Activated naive CD8-positive, alpha-beta T cell treated with anti-CD3 and anti-CD28 coated beads, Interleukin-2, amount 50 U/mL, for 16 hours (primary cell): ENCODE data around the gene PLCB4.

Experiments
- DNase-seq: peaks from one replicate; pipeline ENCODE4 v3.0.0-alpha.2; 2020; ENCODE audit warnings: low read depth, low spot score

Gene PLCB4

DNA sequence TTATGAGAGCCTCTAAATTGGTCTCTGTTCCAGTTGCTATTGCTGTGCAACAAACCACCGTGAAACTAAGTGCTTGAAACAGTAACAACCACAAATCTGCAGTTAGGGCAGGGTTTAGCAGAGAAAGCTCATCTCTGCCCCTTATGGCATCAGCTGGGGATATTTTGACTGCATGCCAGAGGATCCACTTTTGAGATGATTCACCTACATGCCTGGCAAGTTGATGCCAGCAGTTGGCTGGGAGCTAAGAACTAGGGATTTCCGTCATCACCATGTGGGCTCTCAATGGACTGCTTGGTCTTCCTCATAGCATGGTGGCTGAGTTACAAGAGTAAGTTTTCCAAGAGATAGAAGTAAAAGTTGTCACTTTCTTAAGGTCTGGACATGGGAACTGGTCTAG, 35.1 kb downstream of the PLCB4 start:
- DNase-seq = no peak

- DNase-seq = no peak
These were observed 39.4 kb downstream of the PLCB4 start for GRCh38 chr20:9108260-9108659.

GRCh38 chr20:9109566-9109965, 40.7 kb downstream of the PLCB4 start:
- DNase-seq = no peak

GRCh38 chr20:9110365-9110764, 41.5 kb downstream of the PLCB4 start:
- no peak for DNase-seq

DNA sequence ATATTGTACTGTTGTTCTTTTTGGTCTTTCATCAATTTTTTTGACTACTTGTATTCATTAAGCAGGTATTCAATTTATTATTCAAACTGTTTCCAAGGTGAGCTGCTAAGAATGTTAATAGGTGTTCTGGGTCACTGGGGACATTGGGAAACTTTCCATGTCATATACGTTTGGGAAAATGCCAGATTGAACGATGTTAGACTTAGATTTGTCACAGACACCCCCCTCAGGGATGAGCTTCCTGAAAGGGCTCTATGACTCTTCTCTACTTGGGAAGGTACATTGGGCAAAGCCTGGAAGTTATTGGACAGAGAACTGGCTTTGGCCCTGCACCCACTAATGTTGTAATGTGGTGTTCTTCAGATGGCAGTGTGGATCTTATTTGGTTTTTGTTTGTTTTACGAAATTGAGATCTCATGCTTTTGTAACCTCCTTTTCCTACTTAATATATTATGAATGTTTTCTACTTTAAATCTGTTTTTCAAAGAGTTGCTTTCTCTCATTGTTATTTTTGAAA, 42.1 kb downstream of the PLCB4 start:
- no peak for DNase-seq

- no peak for DNase-seq
These were observed 43.9 kb downstream of the PLCB4 start for GRCh38 chr20:9112541-9113515.

GRCh38 chr20:9114709-9115108, 45.8 kb downstream of the PLCB4 start:
- DNase-seq = no peak

DNA sequence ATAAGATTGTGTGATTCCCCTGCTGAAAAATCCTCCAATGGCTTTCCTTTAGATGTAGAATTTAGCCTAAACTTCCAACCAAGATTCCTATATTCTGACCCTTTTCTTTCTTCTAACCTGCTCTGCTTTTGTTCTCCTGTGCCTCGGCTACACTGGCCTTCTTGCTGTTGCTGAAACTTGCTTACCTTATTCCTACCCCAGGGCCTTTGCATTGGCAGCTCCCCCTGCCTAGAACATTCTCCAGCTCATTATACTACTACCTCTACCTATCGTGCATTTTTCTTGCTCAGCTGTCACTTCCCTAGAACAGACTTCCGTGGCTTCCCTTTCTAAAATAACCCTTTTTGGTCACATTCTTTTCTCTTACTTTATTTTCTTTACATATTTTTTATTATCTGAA, 48.7 kb downstream of the PLCB4 start:
- DNase-seq = no peak

DNA sequence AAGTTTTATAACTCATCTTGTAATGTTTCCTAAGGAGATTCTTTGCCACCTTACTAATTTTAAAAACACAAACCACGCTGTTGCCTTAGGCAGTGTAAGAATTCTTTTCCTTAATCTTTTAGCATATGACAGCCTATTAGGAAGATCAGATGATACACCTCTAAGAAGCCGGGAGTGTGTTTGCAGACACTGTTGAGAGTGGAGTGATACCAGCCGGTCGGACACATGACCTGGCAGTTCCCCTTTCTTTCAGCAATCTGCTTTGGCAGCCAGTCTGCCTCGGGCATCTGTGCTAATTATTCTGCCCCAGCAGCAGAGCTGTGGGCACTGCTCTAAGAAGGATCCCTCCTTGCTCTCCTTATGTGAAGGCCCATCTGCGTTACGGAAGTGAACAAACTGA, 50.9 kb downstream of the PLCB4 start:
- DNase-seq = no peak

- no peak for DNase-seq
These were observed 52.3 kb downstream of the PLCB4 start for GRCh38 chr20:9121211-9121610.

DNA sequence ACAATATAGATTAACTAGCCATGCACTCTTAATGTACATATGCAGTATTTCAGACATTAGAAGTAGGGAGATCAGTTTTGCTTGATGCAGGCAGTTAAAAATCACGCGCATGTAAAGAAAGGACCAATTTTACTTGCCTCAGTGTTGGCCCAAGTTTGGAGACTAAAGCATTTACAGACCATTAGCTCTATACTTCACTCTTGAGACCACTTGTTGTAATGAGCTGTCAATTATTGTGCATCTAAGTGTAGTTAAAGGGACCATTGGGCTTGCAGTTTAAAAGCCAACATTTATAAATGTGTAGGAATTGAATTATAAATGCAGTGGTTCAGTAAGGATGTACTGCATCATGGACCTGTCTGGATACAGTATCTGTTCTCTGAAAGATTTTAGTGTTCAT, 53.7 kb downstream of the PLCB4 start:
- no peak for DNase-seq

GRCh38 chr20:9126527-9126926, 57.6 kb downstream of the PLCB4 start:
- no peak for DNase-seq

DNA sequence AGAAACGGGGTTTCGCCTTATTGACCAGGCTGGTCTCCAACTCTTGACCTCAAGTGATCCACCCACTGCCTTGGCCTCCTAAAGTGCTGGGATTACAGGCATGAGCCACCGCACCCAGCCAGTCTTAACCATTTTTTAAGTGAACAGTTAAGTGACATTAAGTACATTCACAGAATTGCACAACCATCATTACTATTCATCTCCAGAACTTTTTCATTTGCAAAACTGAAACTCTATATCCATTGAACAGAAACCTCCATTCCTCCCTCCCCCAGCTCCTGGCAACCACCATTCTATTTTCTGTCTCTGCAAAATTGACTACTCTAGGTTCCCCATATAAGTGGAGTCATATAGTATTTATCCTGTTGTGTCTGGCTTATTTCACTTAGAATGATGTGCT, 59.7 kb downstream of the PLCB4 start:
- no peak for DNase-seq

DNA sequence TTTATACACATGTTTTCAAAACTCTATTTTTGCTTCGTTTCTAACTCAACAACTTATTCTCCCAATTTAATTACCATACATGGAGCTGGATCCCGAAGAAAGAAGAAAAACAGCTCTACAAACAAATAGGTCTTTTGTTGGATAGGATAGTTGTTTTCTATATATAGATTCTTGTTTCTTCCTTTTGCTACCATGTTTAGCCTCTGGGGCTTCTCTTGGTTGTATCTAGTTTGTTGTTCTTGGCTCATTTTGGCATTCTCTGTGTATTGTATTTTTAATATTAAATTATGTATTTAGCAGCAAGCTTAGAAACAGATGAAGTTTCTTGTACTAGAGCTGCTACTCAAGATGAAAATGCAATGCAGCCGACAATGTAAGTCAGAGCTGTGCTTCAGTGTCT, 60.9 kb downstream of the PLCB4 start:
- DNase-seq = no peak

- no peak for DNase-seq
These were observed 61.6 kb downstream of the PLCB4 start for GRCh38 chr20:9130521-9130920.

- DNase-seq = no peak
These were observed 63.0 kb downstream of the PLCB4 start for GRCh38 chr20:9131841-9132240.

DNA sequence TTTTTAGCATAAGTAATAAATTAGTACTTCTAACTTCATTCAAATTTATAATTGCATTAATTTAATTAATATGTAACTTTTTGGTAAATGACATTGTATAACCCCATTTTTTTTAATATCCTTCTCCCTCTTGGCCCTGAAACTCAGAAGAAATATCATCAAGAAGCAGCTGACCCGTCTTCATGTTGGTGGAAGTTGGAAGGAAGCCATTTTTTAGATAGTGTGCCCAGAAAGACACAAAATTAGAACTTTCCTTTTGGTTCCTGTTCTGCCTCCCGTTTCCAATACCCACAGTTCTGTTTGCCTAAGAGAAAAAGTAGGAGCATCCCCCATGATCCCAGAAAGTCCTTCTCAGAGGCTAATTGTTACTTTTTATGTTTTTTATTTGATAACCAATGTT, 65.5 kb downstream of the PLCB4 start:
- DNase-seq = no peak

DNA sequence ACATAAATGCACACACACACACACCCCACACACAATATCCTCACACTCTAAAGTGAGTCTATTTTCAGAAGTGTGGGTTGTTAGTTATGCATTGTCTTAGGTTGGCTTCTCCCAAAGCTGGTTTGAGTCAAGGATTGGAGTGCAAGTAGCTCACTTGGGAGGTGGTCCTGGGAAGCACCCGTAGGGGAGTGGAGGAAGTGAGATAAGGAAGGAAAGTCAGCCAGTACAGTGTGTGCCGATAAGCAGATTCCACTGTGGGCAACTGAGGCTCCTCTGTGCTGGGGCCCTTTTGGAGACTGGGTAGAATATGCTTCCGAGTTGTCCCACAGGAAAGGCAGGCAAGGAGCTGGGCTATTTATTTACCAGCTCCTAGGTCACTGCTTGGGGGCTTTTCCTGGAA, 67.2 kb downstream of the PLCB4 start:
- DNase-seq = no peak

DNA sequence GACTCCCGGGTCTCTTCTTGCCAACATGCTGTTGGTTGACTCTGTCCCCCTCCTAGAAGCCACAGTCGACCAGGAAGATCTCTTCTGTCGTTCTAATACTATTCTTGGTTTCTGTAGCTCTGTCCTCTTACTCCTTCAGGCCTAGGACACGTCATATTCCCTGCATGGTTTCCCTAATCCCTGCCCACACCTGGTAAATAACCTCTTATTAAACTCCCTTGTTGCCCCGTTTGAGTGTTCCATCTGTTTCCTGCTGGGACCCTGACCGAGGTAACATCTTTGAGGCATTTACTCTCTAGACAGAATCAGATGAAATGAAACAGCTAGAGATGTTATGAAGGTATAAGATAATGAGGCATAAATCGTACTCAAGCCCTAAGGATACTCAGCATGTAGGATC, 68.1 kb downstream of the PLCB4 start:
- no peak for DNase-seq

GRCh38 chr20:9139106-9139833, 70.4 kb downstream of the PLCB4 start:
- DNase-seq = no peak

DNA sequence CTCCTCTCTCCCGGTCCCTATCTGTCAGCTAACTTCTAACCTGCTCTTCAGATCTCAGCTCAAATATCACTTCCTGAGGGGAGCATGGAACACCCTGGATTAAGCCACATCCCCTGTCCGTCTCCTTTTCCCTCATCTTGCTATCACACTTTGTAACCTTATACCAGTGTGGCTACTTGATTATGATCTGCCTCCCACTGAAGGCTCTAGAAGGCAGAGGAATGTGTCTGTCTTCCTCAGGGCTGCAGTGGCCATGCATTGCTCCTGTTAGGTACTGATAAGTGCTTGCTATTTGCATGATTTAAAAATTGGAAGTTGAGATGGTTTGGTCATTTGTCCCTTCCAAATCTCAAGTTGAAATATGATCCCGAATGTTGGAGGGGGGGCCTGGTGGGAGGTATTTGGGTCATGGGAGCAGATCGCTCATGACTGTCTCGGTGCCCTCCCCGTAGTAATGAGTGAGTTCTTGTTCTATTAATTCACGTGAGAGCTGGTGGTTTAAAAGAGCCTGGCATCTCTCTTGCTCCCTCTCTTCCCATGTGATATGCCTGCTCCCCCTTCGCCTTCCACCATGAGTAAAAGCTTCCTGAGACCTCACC, 71.4 kb downstream of the PLCB4 start:
- no peak for DNase-seq

DNA sequence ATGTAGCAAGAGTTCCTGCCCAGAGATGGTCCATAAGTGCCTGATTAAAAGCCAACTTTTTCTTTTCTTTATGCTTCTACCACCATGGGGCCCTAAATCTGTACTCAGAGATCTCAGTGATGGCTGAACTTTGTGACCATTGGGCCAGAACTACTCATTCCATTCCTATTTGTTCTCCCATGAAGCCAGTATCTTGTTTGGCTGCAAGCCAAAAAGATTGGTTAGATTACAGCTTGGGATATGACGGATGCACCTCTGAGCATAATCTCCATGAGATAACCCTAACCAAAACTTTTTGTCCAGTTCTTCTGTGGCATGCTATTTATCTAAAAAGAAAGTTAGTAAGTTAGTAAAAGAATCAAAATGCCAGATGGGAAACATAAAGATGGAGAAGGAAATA, 72.2 kb downstream of the PLCB4 start:
- DNase-seq = no peak
